Subcutaneous adipose tissue (tissue), 4 donors: Measurements from ENCODE around the gene ARFGEF2. TPM values are rescaled to one million over a fixed set of nuclear protein-coding genes. Genes with fewer than 3 reads are reported as not detected.

ENCODE experiments used
- total RNA-seq, 4 donors: library from RNA; depleted of rRNA; stranded (reverse); fragments of >200 nt; gene quantifications; one replicate each; pipeline ENCODE4 v1.1.0, GENCODE V29; 2016
- TF ChIP-seq, protein P1 (sequence below): fragments of 450-650 bp; IDR thresholded peaks from one replicate; pipeline ENCODE4 v1.5.1; 2016; ENCODE audit warnings: low read depth, mild to moderate bottlenecking, control low read depth, antibody characterized with exemption, moderate library complexity

ARFGEF2 gene
- total RNA-seq, 4 donors from 2014 or later = 30.8 to 40.1 (median 35.5) TPM

DNA sequence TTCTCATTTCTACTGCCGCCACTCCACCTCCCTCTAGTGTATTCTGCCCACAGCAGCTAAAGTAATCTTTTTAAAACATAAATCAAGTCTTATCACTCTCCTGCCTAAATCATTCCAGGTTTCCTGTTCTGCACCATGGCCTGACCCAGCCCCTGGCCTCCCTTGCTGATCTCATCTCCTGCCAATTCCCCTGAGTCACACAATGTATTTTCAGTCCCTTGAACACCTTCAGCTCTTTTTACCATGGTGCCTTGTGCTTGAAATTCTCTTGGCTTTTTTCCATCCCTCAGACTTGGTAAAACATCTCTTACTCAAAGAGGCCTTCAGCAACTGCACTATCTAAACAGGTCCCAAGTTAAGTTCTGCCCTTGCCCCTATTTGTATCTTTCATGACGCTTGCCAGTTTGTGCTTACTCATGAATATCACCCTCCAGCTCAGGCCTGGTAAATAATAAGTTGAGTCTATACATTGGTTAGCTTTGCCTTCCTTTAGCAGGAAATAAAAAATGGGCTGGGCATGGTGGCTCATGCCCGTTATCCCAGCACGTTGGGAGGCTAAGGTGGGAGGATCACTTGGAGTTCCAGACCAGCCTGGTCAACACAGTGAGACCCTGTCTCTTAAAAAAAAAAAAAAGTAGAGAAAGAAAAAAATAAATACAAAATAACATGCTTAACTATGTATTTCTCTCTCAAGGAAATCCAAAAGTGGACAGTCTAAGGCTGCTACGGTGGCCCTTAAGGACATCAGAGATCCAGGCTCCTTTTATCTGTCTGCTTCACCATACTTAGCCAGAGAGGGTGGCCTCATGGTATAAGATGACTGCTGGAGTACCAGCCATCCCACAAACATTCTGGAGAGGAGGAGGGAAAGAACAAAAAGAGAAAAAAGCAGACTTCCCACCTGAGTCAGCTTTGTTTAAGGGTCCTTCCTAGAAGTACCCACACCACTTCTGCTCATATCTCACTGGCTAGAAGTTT, 62.2 kb downstream of the ARFGEF2 start:
- TF ChIP-seq, protein P1, sequence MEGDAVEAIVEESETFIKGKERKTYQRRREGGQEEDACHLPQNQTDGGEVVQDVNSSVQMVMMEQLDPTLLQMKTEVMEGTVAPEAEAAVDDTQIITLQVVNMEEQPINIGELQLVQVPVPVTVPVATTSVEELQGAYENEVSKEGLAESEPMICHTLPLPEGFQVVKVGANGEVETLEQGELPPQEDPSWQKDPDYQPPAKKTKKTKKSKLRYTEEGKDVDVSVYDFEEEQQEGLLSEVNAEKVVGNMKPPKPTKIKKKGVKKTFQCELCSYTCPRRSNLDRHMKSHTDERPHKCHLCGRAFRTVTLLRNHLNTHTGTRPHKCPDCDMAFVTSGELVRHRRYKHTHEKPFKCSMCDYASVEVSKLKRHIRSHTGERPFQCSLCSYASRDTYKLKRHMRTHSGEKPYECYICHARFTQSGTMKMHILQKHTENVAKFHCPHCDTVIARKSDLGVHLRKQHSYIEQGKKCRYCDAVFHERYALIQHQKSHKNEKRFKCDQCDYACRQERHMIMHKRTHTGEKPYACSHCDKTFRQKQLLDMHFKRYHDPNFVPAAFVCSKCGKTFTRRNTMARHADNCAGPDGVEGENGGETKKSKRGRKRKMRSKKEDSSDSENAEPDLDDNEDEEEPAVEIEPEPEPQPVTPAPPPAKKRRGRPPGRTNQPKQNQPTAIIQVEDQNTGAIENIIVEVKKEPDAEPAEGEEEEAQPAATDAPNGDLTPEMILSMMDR = no peak

DNA sequence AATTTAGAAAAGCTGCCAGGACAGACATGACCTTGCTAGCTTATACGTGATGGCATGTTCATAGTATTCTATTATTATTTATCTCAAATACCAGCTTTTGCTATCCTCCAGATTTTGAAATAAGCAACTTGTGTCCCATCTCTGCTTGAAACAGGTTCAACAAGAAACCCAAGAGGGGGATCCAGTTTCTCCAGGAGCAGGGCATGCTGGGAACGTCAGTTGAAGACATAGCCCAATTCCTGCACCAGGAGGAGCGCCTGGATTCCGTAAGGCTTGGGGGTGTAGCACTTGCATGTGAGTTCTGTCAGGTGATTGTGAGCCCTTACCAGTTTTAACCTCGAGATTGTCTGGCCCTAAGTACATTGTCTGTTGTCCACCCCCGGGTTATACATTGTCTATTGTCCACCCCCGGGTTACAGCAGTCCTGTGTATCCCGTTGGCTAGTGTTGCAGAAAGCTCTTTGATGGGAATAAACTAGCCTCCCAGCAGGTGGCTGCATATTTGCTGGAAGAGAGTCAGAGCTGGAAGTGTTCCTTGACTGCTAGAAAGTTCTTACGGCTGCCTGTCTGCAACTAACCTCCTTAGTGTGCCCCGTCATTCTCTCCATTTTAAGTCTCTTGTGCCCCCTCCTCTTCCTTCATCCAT, 63.2 kb downstream of the ARFGEF2 start:
- TF ChIP-seq, protein P1 = no peak

DNA sequence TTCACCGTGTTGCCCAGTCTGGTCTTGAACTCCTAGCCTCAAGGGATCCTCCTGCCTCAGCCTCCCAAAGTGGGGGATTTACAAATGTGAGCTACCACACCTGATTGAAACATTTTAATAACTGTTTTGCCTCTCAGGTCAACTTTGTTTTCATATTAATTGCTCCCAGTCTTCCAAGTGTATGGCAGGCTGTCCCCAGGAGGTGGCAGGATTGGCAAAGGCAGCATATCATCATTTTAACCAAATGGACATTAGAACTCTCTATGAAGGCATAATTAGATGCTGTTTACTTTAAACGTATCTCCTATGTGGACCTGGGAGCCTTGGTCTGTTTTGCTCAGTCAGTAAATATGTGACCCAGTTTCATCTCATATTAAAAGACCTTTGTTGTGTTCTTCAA, 65.4 kb downstream of the ARFGEF2 start:
- TF ChIP-seq, protein P1 = no peak

DNA sequence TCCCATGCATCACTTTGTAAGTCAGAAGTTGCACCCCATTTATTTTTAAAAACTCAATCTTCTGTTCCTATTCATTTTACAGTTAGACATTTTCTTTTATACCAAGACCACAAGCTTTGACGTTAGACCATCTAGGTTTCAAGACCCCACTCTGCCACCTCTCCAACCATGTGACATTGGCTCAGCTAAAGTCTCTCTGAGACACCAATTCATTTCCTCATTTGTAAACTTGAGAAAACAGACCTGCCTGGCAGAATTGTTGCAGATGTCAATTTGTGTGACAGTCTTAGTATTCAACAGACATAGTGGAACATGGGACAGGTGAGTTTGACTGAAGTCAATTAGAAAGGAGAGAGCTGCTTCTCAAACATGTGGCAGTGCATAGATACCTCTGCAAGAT, 69.0 kb downstream of the ARFGEF2 start:
- TF ChIP-seq, protein P1 = no peak

DNA sequence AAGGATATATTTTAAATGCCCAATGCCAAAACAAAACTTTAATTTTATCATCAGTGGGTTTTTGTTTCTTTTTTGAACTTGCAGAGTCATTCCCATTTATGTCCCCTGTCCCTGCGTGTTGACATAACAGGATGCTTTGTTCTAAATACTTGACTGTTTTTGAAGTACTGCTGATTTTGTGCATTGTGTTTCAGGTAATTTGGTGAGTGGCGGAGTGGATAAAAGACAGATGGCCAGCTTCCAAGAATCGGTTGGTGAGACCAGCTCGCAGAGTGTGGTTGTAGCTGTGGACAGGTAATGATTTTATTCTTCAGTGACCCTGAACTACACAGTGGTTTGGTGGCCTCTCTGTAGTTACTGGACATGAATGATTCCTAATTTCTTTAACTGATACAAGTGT, 74.1 kb downstream of the ARFGEF2 start:
- TF ChIP-seq, protein P1 = no peak

DNA sequence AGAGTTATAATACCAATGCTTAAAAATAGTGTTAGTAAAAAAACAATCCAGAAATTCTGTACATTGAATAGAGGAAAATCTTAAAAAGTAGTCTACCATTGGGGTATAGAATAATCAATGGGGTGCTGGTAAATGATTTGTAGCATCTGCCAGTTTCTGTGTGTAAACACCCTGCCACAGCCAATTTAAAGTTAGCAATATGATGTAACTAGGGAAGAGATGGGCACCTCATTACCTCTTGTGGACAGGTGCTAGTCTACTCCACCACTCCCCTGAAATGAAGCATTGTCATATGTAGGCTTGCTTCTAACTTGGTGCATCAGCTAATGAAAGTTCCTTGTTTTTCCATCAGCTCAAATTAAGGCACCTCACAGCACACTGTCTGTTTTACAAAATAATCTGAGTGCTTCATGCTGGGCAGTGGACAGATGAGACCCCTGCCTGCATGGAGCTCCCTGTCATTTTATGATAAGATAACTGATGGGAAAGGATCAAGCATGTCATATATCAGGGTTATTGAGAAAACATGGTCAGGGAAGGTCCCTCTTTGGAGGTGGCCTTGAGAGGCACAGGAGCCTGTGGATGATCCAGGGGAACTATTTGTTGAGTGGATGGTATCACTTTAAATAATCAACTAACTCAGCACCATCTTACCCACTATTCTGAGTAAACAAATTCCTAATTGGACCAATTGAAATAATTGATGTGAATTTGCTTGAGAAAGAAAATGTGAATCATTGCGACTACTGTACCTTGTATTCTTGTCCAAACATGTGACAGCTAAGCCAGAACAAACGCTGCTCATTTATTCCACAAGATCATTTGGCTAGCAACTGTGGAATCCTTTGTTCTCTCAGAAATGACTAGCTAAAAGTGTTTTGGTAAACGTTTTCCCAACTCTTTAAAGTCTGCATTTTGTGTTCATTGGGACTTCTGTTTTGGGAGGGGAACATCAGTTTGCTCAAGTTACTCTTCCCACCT, 78.7 kb downstream of the ARFGEF2 start:
- TF ChIP-seq, protein P1 = no peak
